Endometrial microvascular endothelial cells (primary cell): ENCODE measurements around the gene ARHGAP9. TPM values are rescaled to one million over a fixed set of nuclear protein-coding genes. Genes with fewer than 3 reads are reported as not detected.
"Not testable (repeated sequence)": the region's sequence is repeated elsewhere in the genome, so short reads cannot be mapped to it uniquely, and the experiment has no call there.

Experiments
- in situ Hi-C: cut with HindIII; loops from 2 replicates; pipeline ENCODE4 v1.10.0; 2017; ENCODE audit warnings: low sequenced_read_pairs, low pct_unique_long_range_greater_than_20kb; ENCODE audit errors: inconsistent ontology term
- total RNA-seq: library from RNA; depleted of rRNA; stranded (reverse); fragments of >200 nt; gene quantifications from one replicate; pipeline ENCODE4 v1.2.3, GENCODE V29; 2015; ENCODE audit errors: inconsistent ontology term

ARHGAP9 gene
- total RNA-seq, 1 donor from 2014 or later, result not detected

- in situ Hi-C loops, result no loop called here
Measured at GRCh38 chr12:57429473-57430111, 50.1 kb downstream of the ARHGAP9 start.

- in situ Hi-C loops, result no loop called here
Measured at GRCh38 chr12:57428965-57429364, 50.7 kb downstream of the ARHGAP9 start.

- in situ Hi-C loops, result not testable (repeated sequence)
Measured at GRCh38 chr12:57426948-57427347, 52.7 kb downstream of the ARHGAP9 start.

Other genes starting within 250 kb of the ARHGAP9 start
- 0.37 TPM for gene STAC3, start 228.7 kb downstream of the ARHGAP9 start, total RNA-seq
- gene R3HDM2, start 48.8 kb downstream of the ARHGAP9 start, total RNA-seq, result 16.8 TPM
- not detected for gene INHBC, start 45.1 kb downstream of the ARHGAP9 start, total RNA-seq
- gene INHBE, start 24.6 kb downstream of the ARHGAP9 start, total RNA-seq, result not detected
- not detected for gene GLI1, start 20.1 kb downstream of the ARHGAP9 start, total RNA-seq
- 119 TPM for gene MARS1, start 8.2 kb upstream of the ARHGAP9 start, total RNA-seq
- 6.6 TPM for gene DDIT3, start 40.6 kb upstream of the ARHGAP9 start, total RNA-seq
- 8.7 TPM for gene MBD6, start 43.0 kb upstream of the ARHGAP9 start, total RNA-seq
- 221 TPM for gene DCTN2, start 67.3 kb upstream of the ARHGAP9 start, total RNA-seq
- gene KIF5A, start 70.2 kb upstream of the ARHGAP9 start, total RNA-seq, result not detected
- 12.5 TPM for gene PIP4K2C, start 111.3 kb upstream of the ARHGAP9 start, total RNA-seq
- 6.2 TPM for gene DTX3, start 125.0 kb upstream of the ARHGAP9 start, total RNA-seq
- 0.09 TPM for gene ARHGEF25, start 131.6 kb upstream of the ARHGAP9 start, total RNA-seq
- gene B4GALNT1, start 153.3 kb upstream of the ARHGAP9 start, total RNA-seq, result 0.19 TPM
- gene OS9, start 214.3 kb upstream of the ARHGAP9 start, total RNA-seq, result 295 TPM